H9 (cell line): ENCODE results near the gene RASA3. TPM values are rescaled to one million over a fixed set of nuclear protein-coding genes. Genes with fewer than 3 reads are reported as not detected.

Experiments
- DNase-seq: peaks from one replicate; pipeline ENCODE4 v3.0.0-alpha.2; 2017
- H2AFZ ChIP-seq: one replicate; pipeline ENCODE4 v1.6.1; 2013; ENCODE audit warnings: mild to moderate bottlenecking, low read length, control low read depth, moderate library complexity
- H2AK5ac ChIP-seq: 2 replicates; pipeline ENCODE4 v1.6.1; 2013; ENCODE audit warnings: low read length, control low read depth, mixed read lengths; ENCODE audit not compliant: insufficient read length
- H2BK120ac ChIP-seq: one replicate; pipeline ENCODE4 v1.6.1; 2013; ENCODE audit warnings: low read depth, mild to moderate bottlenecking, low read length, control low read depth, inconsistent platforms; ENCODE audit not compliant: poor library complexity, severe bottlenecking
- H2BK12ac ChIP-seq: 2 replicates; pipeline ENCODE4 v1.6.1; 2013; ENCODE audit warnings: low read length, control low read depth, mixed read lengths, low read depth; ENCODE audit not compliant: insufficient read length
- H2BK15ac ChIP-seq: 2 replicates; pipeline ENCODE4 v1.6.1; 2013; ENCODE audit warnings: low read depth, low read length, control low read depth
- H2BK20ac ChIP-seq: one replicate; pipeline ENCODE4 v1.6.1; 2013; ENCODE audit warnings: low read depth, mild to moderate bottlenecking, low read length, control low read depth, inconsistent platforms; ENCODE audit not compliant: poor library complexity, severe bottlenecking
- H2BK5ac ChIP-seq: 2 replicates; pipeline ENCODE4 v1.6.1; 2013; ENCODE audit warnings: low read length, control low read depth, mixed read lengths; ENCODE audit not compliant: insufficient read length
- H3K14ac ChIP-seq: 2 replicates; pipeline ENCODE4 v1.6.1; 2013; ENCODE audit warnings: low read length, control low read depth; ENCODE audit not compliant: insufficient read depth
- H3K18ac ChIP-seq: 2 replicates; pipeline ENCODE4 v1.6.1; 2013; ENCODE audit warnings: low read depth, mild to moderate bottlenecking, mixed read lengths, low read length, control low read depth; ENCODE audit not compliant: insufficient read length
- H3K23ac ChIP-seq: 2 replicates; pipeline ENCODE4 v1.6.1; 2013; ENCODE audit warnings: low read length, control low read depth, mixed read lengths, low read depth; ENCODE audit not compliant: insufficient read length
- H3K23me2 ChIP-seq: 2 replicates; pipeline ENCODE4 v1.6.1; 2013; ENCODE audit warnings: low read depth, mild to moderate bottlenecking, mixed read lengths, low read length, control low read depth; ENCODE audit not compliant: insufficient read length, poor library complexity, severe bottlenecking
- H3K27ac ChIP-seq: 2 replicates; pipeline ENCODE4 v1.5.1; 2013; ENCODE audit warnings: low read length, control low read depth, mixed read lengths, low read depth; ENCODE audit not compliant: insufficient read length
- H3K27me3 ChIP-seq: 2 replicates; pipeline ENCODE4 v1.6.1; 2013; ENCODE audit warnings: low read length, control low read depth, inconsistent platforms; ENCODE audit not compliant: insufficient read depth
- H3K4ac ChIP-seq: 2 replicates; pipeline ENCODE4 v1.6.1; 2013; ENCODE audit warnings: low read depth, mild to moderate bottlenecking, control low read depth, inconsistent platforms, low read length, moderate library complexity
- H3K4me1 ChIP-seq: 2 replicates; pipeline ENCODE4 v1.6.1; 2013; ENCODE audit warnings: low read length, control low read depth, inconsistent platforms; ENCODE audit not compliant: insufficient read depth
- H3K4me2 ChIP-seq: 2 replicates; pipeline ENCODE4 v1.6.1; 2013; ENCODE audit warnings: low read length, control low read depth, mixed read lengths; ENCODE audit not compliant: insufficient read length, insufficient read depth
- H3K56ac ChIP-seq: 2 replicates; pipeline ENCODE4 v1.6.1; 2013; ENCODE audit warnings: low read depth, mild to moderate bottlenecking, mixed read lengths, low read length, control low read depth; ENCODE audit not compliant: insufficient read length
- H3K79me1 ChIP-seq: 2 replicates; pipeline ENCODE4 v1.6.1; 2013; ENCODE audit warnings: low read depth, mild to moderate bottlenecking, moderate library complexity, low read length, control low read depth, inconsistent platforms; ENCODE audit not compliant: insufficient read depth, poor library complexity, severe bottlenecking
- H3K79me2 ChIP-seq: 2 replicates; pipeline ENCODE4 v1.6.1; 2013; ENCODE audit warnings: low read length, control low read depth, inconsistent platforms; ENCODE audit not compliant: insufficient read depth
- H3K9ac ChIP-seq: 2 replicates; pipeline ENCODE4 v1.6.1; 2013; ENCODE audit warnings: low read length, control low read depth, mixed read lengths; ENCODE audit not compliant: insufficient read length; ENCODE audit errors: extremely low read depth
- H3K9me3 ChIP-seq: one replicate; pipeline ENCODE4 v1.6.1; 2013; ENCODE audit warnings: low read depth, low read length, inconsistent platforms; ENCODE audit not compliant: control insufficient read depth
- H3T11ph ChIP-seq: one replicate; pipeline ENCODE4 v1.6.1; 2013; ENCODE audit warnings: mild to moderate bottlenecking, low read length, control low read depth, inconsistent platforms
- H4K20me1 ChIP-seq: one replicate; pipeline ENCODE4 v1.6.1; 2013; ENCODE audit not compliant: control insufficient read depth, insufficient read length, insufficient read depth
- H4K5ac ChIP-seq: 2 replicates; pipeline ENCODE4 v1.6.1; 2013; ENCODE audit warnings: low read depth, mild to moderate bottlenecking, mixed read lengths, low read length, control low read depth; ENCODE audit not compliant: insufficient read length
- H4K8ac ChIP-seq: replicated peaks from 2 replicates; pipeline ENCODE4 v1.6.1; 2013; ENCODE audit warnings: low read length, control low read depth, mixed read lengths, low read depth; ENCODE audit not compliant: insufficient read length
- H4K91ac ChIP-seq: 2 replicates; pipeline ENCODE4 v1.6.1; 2013; ENCODE audit warnings: low read depth, mild to moderate bottlenecking, moderate library complexity, mixed read lengths, low read length, control low read depth; ENCODE audit not compliant: insufficient read length
- H3K27ac Mint-ChIP-seq, 3 experiments: 2 replicates in 2 of 3; 3 replicates in 1 of 3; pipeline ENCODE4 v1.8.0; 2020 to 2021; ENCODE audit warnings: mixed read lengths in 3 of 3, mild to moderate bottlenecking in 1 of 3, moderate library complexity in 1 of 3
- H3K27me3 Mint-ChIP-seq: 2 replicates; pipeline ENCODE4 v1.8.0; 2021; ENCODE audit warnings: low read depth, mild to moderate bottlenecking, moderate library complexity, mixed read lengths
- H3K36me3 Mint-ChIP-seq, 3 experiments: 2 replicates in 2 of 3; 3 replicates in 1 of 3; pipeline ENCODE4 v1.8.0; 2020 to 2021; ENCODE audit warnings: low read depth in 3 of 3, mixed read lengths in 3 of 3; ENCODE audit not compliant: insufficient read depth in 1 of 3
- H3K4me1 Mint-ChIP-seq, 2 experiments: 2 replicates each; pipeline ENCODE4 v1.8.0; 2020; ENCODE audit warnings: mixed read lengths in 2 of 2
- H3K4me3 Mint-ChIP-seq, 2 experiments: 2 replicates in 1 of 2; 3 replicates in 1 of 2; pipeline ENCODE4 v1.8.0; 2020 to 2021; ENCODE audit warnings: mild to moderate bottlenecking in 2 of 2, mixed read lengths in 2 of 2, moderate library complexity in 1 of 2
- H3K9me3 Mint-ChIP-seq, 2 experiments: 2 replicates in 1 of 2; 3 replicates in 1 of 2; pipeline ENCODE4 v1.8.0; 2020; ENCODE audit warnings: mild to moderate bottlenecking in 2 of 2, mixed read lengths in 2 of 2, moderate library complexity in 1 of 2
- WGBS: extraction: QIAGEN DNeasy Blood & Tissue Kit; methylation state at CpG from one replicate; pipeline ENCODE4 v1.1.7; 2013; ENCODE audit warnings: missing lambda C conversion rate, low lambda C conversion rate, mixed read lengths; ENCODE audit not compliant: insufficient read length; ENCODE audit errors: extremely low coverage; 5-methylcytosine and 5-hydroxymethylcytosine counted together
- total RNA-seq: library from RNA; stranded (reverse); gene quantifications from 2 replicates; pipeline ENCODE4 v1.2.1, GENCODE V29; 2021
- TF ChIP-seq, protein P1 (sequence below): fragments of 200-600 bp; sonication (generic); conservative IDR thresholded peaks from 3 replicates; pipeline ENCODE4 v1.8.0; 2021; ENCODE audit warnings: antibody characterized with exemption, mild to moderate bottlenecking

RASA3 gene
- total RNA-seq, 1 experiment from 2014 or later, result 12.3 TPM

DNA sequence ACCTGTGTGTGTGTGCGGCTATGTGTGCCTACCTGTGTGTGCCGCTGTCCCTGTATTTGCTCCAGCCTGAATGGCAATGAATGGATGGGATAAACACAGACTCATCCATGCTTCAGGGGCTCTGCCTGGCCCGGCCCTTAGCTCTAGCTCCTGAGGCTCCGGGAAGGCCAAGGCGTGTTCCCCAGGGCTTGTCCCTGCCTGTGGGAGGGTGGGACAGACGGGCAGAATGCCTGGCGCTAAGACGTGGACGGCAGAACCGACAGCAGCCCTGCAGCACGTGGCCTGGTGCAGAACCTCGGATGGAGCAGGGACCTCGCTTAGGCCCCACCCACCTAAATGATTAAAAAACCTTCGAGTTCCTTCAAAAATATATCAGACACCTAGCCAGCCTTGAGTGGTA is 100.8 kb downstream of the RASA3 start:
- peaks cover 2 to 15% (median 9%) of the 10 kb centered on the region in 3 experiments; a peak in 6 of 7 replicates for H3K36me3 Mint-ChIP-seq
- H3K4me1 Mint-ChIP-seq, result peaks cover 17 to 28% of the 10 kb centered on the region in 2 experiments
- H3K4ac ChIP-seq, result no peak overlapping the region
- no peak overlapping the region for H3K23ac ChIP-seq
- H3K56ac ChIP-seq, result no peak overlapping the region
- no peak overlapping the region for H2BK12ac ChIP-seq
- H3K14ac ChIP-seq, result no peak overlapping the region; the same call in 1 of the 2 replicates
- no peak for DNase-seq
- H2BK20ac ChIP-seq, result no peak overlapping the region
- no peaks in the 10 kb centered on the region for H3K27me3 Mint-ChIP-seq
- H3K9me3 Mint-ChIP-seq, result peaks cover 0 to 6% of the 10 kb centered on the region in 2 experiments; a peak in 1 of 5 replicates
- no peak overlapping the region for H4K91ac ChIP-seq
- H3K9ac ChIP-seq, result no peak overlapping the region
- H3T11ph ChIP-seq, result no peak overlapping the region
- no peaks in the 10 kb centered on the region for H3K79me2 ChIP-seq
- no peaks in the 10 kb centered on the region for H3K9me3 ChIP-seq
- WGBS, result no CpG with 5 or more reads among the region's 14 CpGs
- no peak overlapping the region for H3K4me3 Mint-ChIP-seq
- H2BK15ac ChIP-seq, result no peak overlapping the region
- no peak overlapping the region for H2AFZ ChIP-seq
- H4K5ac ChIP-seq, result no peak overlapping the region
- no peak overlapping the region for H3K4me2 ChIP-seq
- TF ChIP-seq, protein P1, sequence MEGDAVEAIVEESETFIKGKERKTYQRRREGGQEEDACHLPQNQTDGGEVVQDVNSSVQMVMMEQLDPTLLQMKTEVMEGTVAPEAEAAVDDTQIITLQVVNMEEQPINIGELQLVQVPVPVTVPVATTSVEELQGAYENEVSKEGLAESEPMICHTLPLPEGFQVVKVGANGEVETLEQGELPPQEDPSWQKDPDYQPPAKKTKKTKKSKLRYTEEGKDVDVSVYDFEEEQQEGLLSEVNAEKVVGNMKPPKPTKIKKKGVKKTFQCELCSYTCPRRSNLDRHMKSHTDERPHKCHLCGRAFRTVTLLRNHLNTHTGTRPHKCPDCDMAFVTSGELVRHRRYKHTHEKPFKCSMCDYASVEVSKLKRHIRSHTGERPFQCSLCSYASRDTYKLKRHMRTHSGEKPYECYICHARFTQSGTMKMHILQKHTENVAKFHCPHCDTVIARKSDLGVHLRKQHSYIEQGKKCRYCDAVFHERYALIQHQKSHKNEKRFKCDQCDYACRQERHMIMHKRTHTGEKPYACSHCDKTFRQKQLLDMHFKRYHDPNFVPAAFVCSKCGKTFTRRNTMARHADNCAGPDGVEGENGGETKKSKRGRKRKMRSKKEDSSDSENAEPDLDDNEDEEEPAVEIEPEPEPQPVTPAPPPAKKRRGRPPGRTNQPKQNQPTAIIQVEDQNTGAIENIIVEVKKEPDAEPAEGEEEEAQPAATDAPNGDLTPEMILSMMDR, result no peak
- H4K20me1 ChIP-seq, result no peaks in the 10 kb centered on the region
- no peaks in the 10 kb centered on the region for H3K23me2 ChIP-seq
- no peak overlapping the region for H2BK5ac ChIP-seq
- no peak overlapping the region for H2BK120ac ChIP-seq
- no peak overlapping the region for H3K18ac ChIP-seq
- H3K4me1 ChIP-seq, result no peaks in the 10 kb centered on the region
- no peak overlapping the region for H2AK5ac ChIP-seq
- H3K27me3 ChIP-seq, result no peaks in the 10 kb centered on the region
- no peak overlapping the region for H3K27ac Mint-ChIP-seq
- H3K27ac ChIP-seq, result no peak overlapping the region
- H4K8ac ChIP-seq, result no peak overlapping the region
- H3K79me1 ChIP-seq, result no peaks in the 10 kb centered on the region
